ENCODE results near the gene STH.

GRCh38 chr17:45949755-45950320 lies 49.2 kb upstream of the STH start:
- no peak for TF ChIP-seq CTCF (tag by site-specific recombination; IDR thresholded peaks at IDR 0.05)
- no peak for TF ChIP-seq BCL6B (tag by site-specific recombination; IDR thresholded peaks at IDR 0.05)
- TF ChIP-seq ZBTB26 (tag by site-specific recombination; optimal IDR thresholded peaks at IDR 0.05): no peak
- no peak for TF ChIP-seq ZNF114 (tag by site-specific recombination; IDR thresholded peaks at IDR 0.05)

All from HEK293 (cell line).